B cell (primary cell): ENCODE measurements around the gene HSPA12A.

Experiments
- CTCF ChIP-seq: fragments of 200-600 bp; IDR thresholded peaks from one replicate; pipeline ENCODE4 v1.8.0; 2022; ENCODE audit warnings: antibody characterized with exemption, mild to moderate bottlenecking
- EZH2 ChIP-seq: IDR thresholded peaks from 2 replicates; pipeline ENCODE4 v1.6.1; 2012; ENCODE audit warnings: borderline replicate concordance, low read depth, mild to moderate bottlenecking, moderate library complexity, low read length; ENCODE audit not compliant: insufficient read depth, poor library complexity, severe bottlenecking

GRCh38 chr10:116621476-116621875, 120.9 kb downstream of the HSPA12A start:
- TF ChIP-seq CTCF (no peak), EZH2 (no peak)
